Colonic mucosa (tissue), 4 donors: Measurements from ENCODE around the gene FAM168A. TPM values are rescaled to one million over a fixed set of nuclear protein-coding genes. Genes with fewer than 3 reads are reported as not detected.

Source experiments
- DNase-seq: peaks from one replicate; pipeline ENCODE4 v3.0.0-alpha.2; 2020
- H3K27ac ChIP-seq: fragments of 200-600 bp; one replicate; pipeline ENCODE4 v1.8.0; 2021
- H3K27me3 ChIP-seq: fragments of 200-600 bp; one replicate; pipeline ENCODE4 v1.8.0; 2021
- H3K36me3 ChIP-seq: fragments of 200-600 bp; one replicate; pipeline ENCODE4 v1.8.0; 2021
- H3K4me1 ChIP-seq: fragments of 200-600 bp; one replicate; pipeline ENCODE4 v1.8.0; 2021; ENCODE audit warnings: mild to moderate bottlenecking
- H3K4me3 ChIP-seq: fragments of 200-600 bp; one replicate; pipeline ENCODE4 v1.8.0; 2021
- H3K9ac ChIP-seq, 2 donors: one replicate each; pipeline ENCODE4 v1.7.0; 2013; ENCODE audit warnings: control low read depth in 2 of 2, low read depth in 2 of 2, low read length in 2 of 2
- H3K9me3 ChIP-seq: fragments of 200-600 bp; one replicate; pipeline ENCODE4 v1.8.0; 2021
- intact Hi-C: fragments of 100-400 bp; cut with DNase I; formaldehyde crosslinking; loops from one replicate; pipeline ENCODE4 v1.14.1; 2022
- total RNA-seq, 2 donors: library from RNA; stranded (reverse); fragmentation: NEBNext Ultra II Directional in 1 of 2; extraction: Animal tissue kit (Norgen Biotek cat#: 25700) in 1 of 2; gene quantifications; one replicate each; pipeline ENCODE4 v1.2.1, GENCODE V29; 2021
- TF ChIP-seq, protein P1 (sequence below): fragments of 200-600 bp; IDR thresholded peaks from one replicate; pipeline ENCODE4 v1.8.0; 2022; ENCODE audit warnings: antibody characterized with exemption, mild to moderate bottlenecking
- donor health status: healthy.
- donor health status: DM: no; HTN: no; CAD: no.
- donor health status: DM: no; HTN: no; CAD: no.

Gene FAM168A, protein sequence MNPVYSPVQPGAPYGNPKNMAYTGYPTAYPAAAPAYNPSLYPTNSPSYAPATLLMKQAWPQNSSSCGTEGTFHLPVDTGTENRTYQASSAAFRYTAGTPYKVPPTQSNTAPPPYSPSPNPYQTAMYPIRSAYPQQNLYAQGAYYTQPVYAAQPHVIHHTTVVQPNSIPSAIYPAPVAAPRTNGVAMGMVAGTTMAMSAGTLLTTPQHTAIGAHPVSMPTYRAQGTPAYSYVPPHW
- total RNA-seq = 10 to 100 TPM; 16.9 to 21.6 TPM

DNA sequence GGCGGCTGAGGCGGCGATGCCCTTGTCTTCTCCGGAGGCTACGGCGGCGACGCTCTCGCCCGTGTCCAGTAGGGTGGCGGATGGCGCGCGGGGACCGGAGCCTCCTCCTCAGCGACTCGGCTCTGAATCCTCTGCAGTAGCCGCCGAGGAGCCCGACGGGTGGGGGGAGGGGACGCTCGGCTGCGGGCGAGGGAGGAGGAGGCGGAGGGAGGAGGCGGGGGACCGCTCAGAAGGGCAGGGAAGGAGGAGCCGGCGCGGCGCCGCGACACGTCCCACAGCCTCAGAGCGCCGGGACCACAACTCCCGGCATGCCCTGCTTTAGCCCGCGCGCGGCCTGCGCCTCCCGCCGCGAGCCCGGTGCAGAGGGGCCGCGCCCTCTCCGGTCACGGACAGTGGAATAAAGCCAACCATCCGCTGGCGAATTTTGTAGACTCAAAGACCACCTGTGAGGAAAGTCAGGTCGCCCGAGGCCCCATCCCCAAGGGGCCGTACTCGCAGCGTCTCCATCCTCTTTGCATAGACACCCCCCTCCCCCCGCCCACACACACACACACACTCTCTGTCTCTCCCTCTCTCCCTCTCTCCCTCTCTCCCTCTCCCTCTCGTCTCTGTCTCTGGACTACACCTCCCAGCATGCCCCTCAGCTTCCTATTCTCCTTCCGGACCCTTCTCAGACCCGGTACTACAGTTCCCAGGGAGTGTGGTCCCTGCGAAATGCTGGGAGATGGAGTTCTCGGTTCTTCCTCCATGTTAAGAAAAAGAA, at the start of gene FAM168A:
Gene FAM168A, minus strand, starts transcription at position 157 of the 763 bp plus-strand sequence. CDS start 129,638 bp downstream, outside the sequence.
- H3K4me1 ChIP-seq = peaks cover 3% of the 10 kb centered on the region
- peak; percentile 94 for DNase-seq
- TF ChIP-seq, protein P1, sequence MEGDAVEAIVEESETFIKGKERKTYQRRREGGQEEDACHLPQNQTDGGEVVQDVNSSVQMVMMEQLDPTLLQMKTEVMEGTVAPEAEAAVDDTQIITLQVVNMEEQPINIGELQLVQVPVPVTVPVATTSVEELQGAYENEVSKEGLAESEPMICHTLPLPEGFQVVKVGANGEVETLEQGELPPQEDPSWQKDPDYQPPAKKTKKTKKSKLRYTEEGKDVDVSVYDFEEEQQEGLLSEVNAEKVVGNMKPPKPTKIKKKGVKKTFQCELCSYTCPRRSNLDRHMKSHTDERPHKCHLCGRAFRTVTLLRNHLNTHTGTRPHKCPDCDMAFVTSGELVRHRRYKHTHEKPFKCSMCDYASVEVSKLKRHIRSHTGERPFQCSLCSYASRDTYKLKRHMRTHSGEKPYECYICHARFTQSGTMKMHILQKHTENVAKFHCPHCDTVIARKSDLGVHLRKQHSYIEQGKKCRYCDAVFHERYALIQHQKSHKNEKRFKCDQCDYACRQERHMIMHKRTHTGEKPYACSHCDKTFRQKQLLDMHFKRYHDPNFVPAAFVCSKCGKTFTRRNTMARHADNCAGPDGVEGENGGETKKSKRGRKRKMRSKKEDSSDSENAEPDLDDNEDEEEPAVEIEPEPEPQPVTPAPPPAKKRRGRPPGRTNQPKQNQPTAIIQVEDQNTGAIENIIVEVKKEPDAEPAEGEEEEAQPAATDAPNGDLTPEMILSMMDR = no peak
- peak within 1 kb of the TSS; percentile 79 for H3K4me3 ChIP-seq
- H3K9ac ChIP-seq = peak within 1 kb of the TSS; percentile 84 to 86
- intact Hi-C loops = no loop called here
- H3K27me3 ChIP-seq = no peaks in the 10 kb centered on the region
- H3K9me3 ChIP-seq = no peaks in the 10 kb centered on the region
- H3K27ac ChIP-seq = peak within 1 kb of the TSS; percentile 80
- H3K36me3 ChIP-seq = no peaks in the 10 kb centered on the region

DNA sequence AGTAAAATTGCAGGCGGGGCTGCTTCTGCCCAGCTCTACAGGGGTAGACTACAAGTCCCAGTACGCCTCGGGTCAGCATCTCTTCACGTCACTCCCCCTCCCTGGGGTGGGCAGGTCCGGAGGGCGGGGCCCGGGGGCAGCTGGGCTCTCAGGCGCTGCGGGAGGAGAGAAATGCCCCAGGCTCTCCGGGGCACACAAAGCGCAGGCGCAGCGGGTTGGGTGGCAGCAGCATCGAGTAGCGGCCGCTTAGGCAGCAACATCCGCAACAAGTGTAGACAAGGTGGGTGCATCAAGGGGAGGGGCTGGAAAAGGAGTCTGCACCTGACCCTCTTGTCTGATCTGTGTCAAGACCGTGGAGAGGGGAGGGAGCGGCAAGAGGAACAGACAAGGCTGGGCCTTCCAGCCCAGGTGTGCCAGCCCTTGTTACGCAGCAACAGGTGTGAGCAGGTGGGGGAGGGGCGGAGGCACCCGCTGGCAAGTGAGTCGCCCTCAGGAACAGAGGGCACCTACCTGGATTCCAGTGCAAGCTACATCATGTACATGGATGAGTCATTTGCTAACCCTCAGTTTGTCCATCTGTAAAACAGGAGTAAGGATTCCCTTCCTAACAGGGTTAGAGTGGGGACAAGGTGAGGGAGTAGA, 49.7 kb upstream of the FAM168A start:
- TF ChIP-seq, protein P1 = no peak
- H3K9me3 ChIP-seq = no peaks in the 10 kb centered on the region
- H3K27ac ChIP-seq = no peak overlapping the region
- intact Hi-C loops = no loop called here
- H3K4me3 ChIP-seq = peak overlapping the region; percentile 34
- no peaks in the 10 kb centered on the region for H3K27me3 ChIP-seq
- peak overlapping the region in 1 of 2 donors; percentile 54 for H3K9ac ChIP-seq
- no peaks in the 10 kb centered on the region for H3K36me3 ChIP-seq
- peak; percentile 92 for DNase-seq
- peaks cover 3% of the 10 kb centered on the region for H3K4me1 ChIP-seq

DNA sequence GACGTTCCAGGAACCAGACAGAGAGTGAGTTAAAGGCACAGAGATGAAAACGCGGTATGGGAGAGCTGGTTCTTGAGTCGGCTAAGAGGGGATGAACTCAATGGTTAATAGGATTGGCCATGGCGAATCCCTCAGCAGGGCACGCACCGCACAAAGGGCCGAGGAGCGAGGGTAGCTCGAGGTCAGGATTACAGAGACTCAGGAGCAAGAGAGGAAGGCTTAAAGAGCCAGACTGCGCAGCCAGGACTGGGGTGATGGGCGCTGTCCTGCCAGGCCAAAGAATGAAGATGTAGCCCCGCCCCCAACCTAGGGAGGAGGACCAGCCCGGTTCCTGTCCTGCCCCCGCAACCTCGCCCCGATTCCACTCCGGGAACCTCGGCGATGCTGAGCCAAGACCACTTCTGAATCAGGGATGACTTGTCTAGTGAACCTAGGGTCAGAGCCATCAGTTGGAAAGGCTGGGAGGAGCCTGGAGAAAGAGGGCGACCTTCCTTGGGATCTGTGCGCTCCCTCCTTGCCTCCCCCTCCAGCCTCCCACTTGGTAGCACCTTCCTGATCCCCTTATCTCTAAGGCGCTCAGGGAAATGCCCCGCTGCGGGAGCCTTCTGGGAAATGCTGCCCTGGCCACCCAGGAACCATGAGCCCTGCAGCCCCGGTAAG, 48.2 kb upstream of the FAM168A start, which contains the start of gene PLEKHB1:
Gene PLEKHB1, plus strand, starts transcription at position 610 of the 660 bp plus-strand sequence. Its CDS starts 28 bp downstream, at position 638.
- Histone ChIP-seq H3K4me3 (peak within 1 kb of the TSS; percentile 34), H3K9ac (no peak within 1 kb of the TSS), H3K4me1 (peaks cover 3% of the 10 kb centered on the region), H3K9me3 (no peaks in the 10 kb centered on the region), H3K27ac (no peak within 1 kb of the TSS), H3K27me3 (no peaks in the 10 kb centered on the region), H3K36me3 (no peaks in the 10 kb centered on the region)
- TF ChIP-seq, protein P1 = no peak
- DNase-seq = no peak
- intact Hi-C loops = no loop called here

DNA sequence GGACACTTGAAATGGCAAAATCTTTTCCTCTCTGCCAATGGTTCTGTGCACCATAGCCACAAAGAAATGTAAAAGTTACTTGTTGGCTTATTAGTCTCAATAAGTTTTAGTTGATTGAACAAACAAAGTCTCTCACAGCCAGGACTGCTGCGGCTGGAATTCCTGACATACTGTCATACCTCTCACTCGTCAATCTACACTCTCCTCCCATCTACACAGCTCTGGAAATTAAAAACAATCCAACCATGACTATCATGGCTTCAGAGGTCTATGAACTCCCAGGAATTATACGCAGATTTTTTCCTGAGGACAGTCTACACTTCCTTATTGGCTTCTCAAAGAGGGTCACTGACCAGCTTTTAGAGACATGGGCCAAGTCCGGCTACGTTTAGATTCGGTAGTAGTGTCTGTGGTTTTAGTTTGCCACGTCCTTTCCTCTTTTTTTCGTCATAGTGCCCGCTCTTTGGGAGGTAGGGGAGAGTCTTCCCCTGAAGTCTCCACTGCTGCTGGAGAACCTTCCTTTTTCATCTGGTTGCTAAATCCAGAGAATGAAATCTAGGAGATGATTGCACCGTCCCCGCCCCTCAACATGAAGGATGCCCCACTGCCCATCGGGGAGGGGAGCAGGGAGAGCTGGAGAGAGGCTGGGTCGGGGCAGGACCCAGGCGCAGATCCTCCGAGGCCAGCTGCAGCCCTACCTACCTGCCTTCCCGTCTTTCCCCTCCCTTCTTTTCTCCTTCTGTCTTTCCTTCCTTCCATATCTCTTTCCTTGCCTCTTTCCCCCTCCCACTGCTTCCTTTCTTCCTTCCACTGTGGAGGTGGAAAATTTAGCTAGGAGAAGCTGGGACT, 47.4 kb upstream of the FAM168A start:
- no peak for DNase-seq
- Histone ChIP-seq H3K27ac (no peak overlapping the region), H3K4me1 (peaks cover 3% of the 10 kb centered on the region), H3K4me3 (no peak overlapping the region), H3K36me3 (no peaks in the 10 kb centered on the region), H3K9me3 (no peaks in the 10 kb centered on the region), H3K9ac (no peak overlapping the region), H3K27me3 (no peaks in the 10 kb centered on the region)
- intact Hi-C loops = no loop called here
- TF ChIP-seq, protein P1 = no peak
